Measurements from ENCODE around the gene PRM1. TPM values are rescaled to one million over a fixed set of nuclear protein-coding genes. Genes with fewer than 3 reads are reported as not detected.

PRM1 gene
- total and polyA plus RNA-seq, 7 experiments from 2014 or later, result not detected

GRCh38 chr16:11327277-11328171, 46.4 kb upstream of the PRM1 start:
- POLR2A ChIA-PET, result interaction anchor here (1.1 to 3.2 kb wide), 2 partner anchors 33 to 72 kb away, joined by 3 to 16 read pairs; partner anchors contain the start of gene SOCS1
- peaks cover 0 to 5% (median 0%) of the 10 kb centered on the region in 11 donors for H3K9me3 Mint-ChIP-seq
- H3K27me3 Mint-ChIP-seq, result peaks cover 0 to 4% (median 0%) of the 10 kb centered on the region in 5 donors
- intact Hi-C loops (cut with micrococcal nuclease), result loop anchor here (1.0 kb wide), 4 partner anchors 16 to 30 kb away; partner anchors contain the start of gene RMI2 (in 1 of the 2)
- no peaks in the 10 kb centered on the region for H3K27me3 ChIP-seq (ENCODE audit: control insufficient read depth in 2 of 2, insufficient read depth in 2 of 2, low read length in 2 of 2)
- H3K4me3 ChIP-seq (ENCODE audit: low read length), result no peak overlapping the region
- no peak for DNase-seq
- peak; percentile 22 for ATAC-seq
- H3K27ac ChIP-seq (ENCODE audit: low read depth, low read length), result no peak overlapping the region
- peaks cover 11 to 67% (median 27%) of the 10 kb centered on the region in 7 donors for H3K4me1 Mint-ChIP-seq
- peaks cover 0 to 25% (median 0%) of the 10 kb centered on the region in 5 donors for H3K36me3 Mint-ChIP-seq
- peak overlapping the region in 3 of 10 donors; percentile 8 to 85 (median 46) for H3K4me3 Mint-ChIP-seq
- CTCF ChIA-PET, result interaction anchor here (0.6 to 1.2 kb wide), 3 partner anchors 27 to 49 kb away, joined by 3 to 4 read pairs (median 3); no protein-coding TSS in a partner anchor
- no peaks in the 10 kb centered on the region for H3K9me3 ChIP-seq (ENCODE audit: control insufficient read depth in 2 of 3, low read length in 3 of 3)
- peaks cover 8 to 17% of the 10 kb centered on the region in 2 donors for H3K4me1 ChIP-seq (ENCODE audit: control insufficient read depth in 2 of 2, insufficient read depth in 2 of 2, low read length in 2 of 2)
- H3K36me3 ChIP-seq (ENCODE audit: control insufficient read depth in 2 of 3, insufficient read depth in 3 of 3, low read length in 3 of 3), result no peaks in the 10 kb centered on the region
- peak overlapping the region in 4 of 9 donors; percentile 63 to 88 (median 78) for H3K27ac Mint-ChIP-seq

GRCh38 chr16:11326737-11327276, 45.7 kb upstream of the PRM1 start:
- H3K9me3 ChIP-seq (ENCODE audit: control insufficient read depth in 2 of 3, low read length in 3 of 3), result no peaks in the 10 kb centered on the region
- no peak for ATAC-seq
- H3K4me3 ChIP-seq (ENCODE audit: low read length), result no peak overlapping the region
- POLR2A ChIA-PET, result no interaction called here
- Mint-ChIP-seq H3K36me3 (peaks cover 0 to 25% (median 0%) of the 10 kb centered on the region in 5 donors), H3K27ac (peak overlapping the region in 4 of 9 donors; percentile 6 to 88 (median 68)), H3K4me1 (peaks cover 11 to 71% (median 27%) of the 10 kb centered on the region in 7 donors), H3K27me3 (peaks cover 0 to 4% (median 0%) of the 10 kb centered on the region in 5 donors), H3K9me3 (peaks cover 0 to 5% (median 0%) of the 10 kb centered on the region in 11 donors), H3K4me3 (peak overlapping the region in 1 of 10 donors; percentile 85)
- CTCF ChIA-PET, result interaction anchor here (0.6 kb wide), 1 partner anchor 48 kb away, joined by 3 read pairs; no protein-coding TSS in a partner anchor
- intact Hi-C loops (cut with micrococcal nuclease), result no loop called here
- no peak overlapping the region for H3K27ac ChIP-seq (ENCODE audit: low read depth, low read length)
- no peaks in the 10 kb centered on the region for H3K27me3 ChIP-seq (ENCODE audit: control insufficient read depth in 2 of 2, insufficient read depth in 2 of 2, low read length in 2 of 2)
- peaks cover 8 to 17% of the 10 kb centered on the region in 2 donors for H3K4me1 ChIP-seq (ENCODE audit: control insufficient read depth in 2 of 2, insufficient read depth in 2 of 2, low read length in 2 of 2)
- no peaks in the 10 kb centered on the region for H3K36me3 ChIP-seq (ENCODE audit: control insufficient read depth in 2 of 3, insufficient read depth in 3 of 3, low read length in 3 of 3)
- DNase-seq, result no peak

GRCh38 chr16:11326084-11326736, 45.1 kb upstream of the PRM1 start:
- POLR2A ChIA-PET, result interaction anchor here (1.0 kb wide), 1 partner anchor 28 kb away, joined by 3 read pairs; no protein-coding TSS in a partner anchor
- no peak overlapping the region for H3K4me3 ChIP-seq (ENCODE audit: low read length)
- H3K27ac ChIP-seq (ENCODE audit: low read depth, low read length), result no peak overlapping the region
- peaks cover 11 to 71% (median 27%) of the 10 kb centered on the region in 7 donors for H3K4me1 Mint-ChIP-seq
- DNase-seq (no peak), ATAC-seq (no peak)
- H3K36me3 ChIP-seq (ENCODE audit: control insufficient read depth in 2 of 3, insufficient read depth in 3 of 3, low read length in 3 of 3), result no peaks in the 10 kb centered on the region
- H3K27me3 ChIP-seq (ENCODE audit: control insufficient read depth in 2 of 2, insufficient read depth in 2 of 2, low read length in 2 of 2), result no peaks in the 10 kb centered on the region
- CTCF ChIA-PET, result no interaction called here
- peaks cover 0 to 4% (median 0%) of the 10 kb centered on the region in 5 donors for H3K27me3 Mint-ChIP-seq
- H3K9me3 ChIP-seq (ENCODE audit: control insufficient read depth in 2 of 3, low read length in 3 of 3), result no peaks in the 10 kb centered on the region
- H3K4me1 ChIP-seq (ENCODE audit: control insufficient read depth in 2 of 2, insufficient read depth in 2 of 2, low read length in 2 of 2), result peaks cover 8 to 17% of the 10 kb centered on the region in 2 donors
- H3K36me3 Mint-ChIP-seq, result peaks cover 0 to 25% (median 0%) of the 10 kb centered on the region in 5 donors
- intact Hi-C loops (cut with micrococcal nuclease), result no loop called here
- H3K9me3 Mint-ChIP-seq, result peaks cover 0 to 5% (median 0%) of the 10 kb centered on the region in 11 donors
- peak overlapping the region in 2 of 9 donors; percentile 30 to 88 for H3K27ac Mint-ChIP-seq
- H3K4me3 Mint-ChIP-seq, result peak overlapping the region in 1 of 10 donors; percentile 85

GRCh38 chr16:11325404-11326083, 44.4 kb upstream of the PRM1 start:
- Histone ChIP-seq H3K4me3 (ENCODE audit: low read length) (no peak overlapping the region), H3K27ac (ENCODE audit: low read depth, low read length) (no peak overlapping the region), H3K36me3 (ENCODE audit: control insufficient read depth in 2 of 3, insufficient read depth in 3 of 3, low read length in 3 of 3) (no peaks in the 10 kb centered on the region), H3K9me3 (ENCODE audit: control insufficient read depth in 2 of 3, low read length in 3 of 3) (no peaks in the 10 kb centered on the region), H3K27me3 (ENCODE audit: control insufficient read depth in 2 of 2, insufficient read depth in 2 of 2, low read length in 2 of 2) (no peaks in the 10 kb centered on the region), H3K4me1 (ENCODE audit: control insufficient read depth in 2 of 2, insufficient read depth in 2 of 2, low read length in 2 of 2) (peaks cover 8 to 17% of the 10 kb centered on the region in 2 donors)
- no peak for DNase-seq
- H3K27me3 Mint-ChIP-seq, result peaks cover 0 to 3% (median 0%) of the 10 kb centered on the region in 5 donors
- intact Hi-C loops (cut with micrococcal nuclease), result no loop called here
- peaks cover 11 to 66% (median 27%) of the 10 kb centered on the region in 7 donors for H3K4me1 Mint-ChIP-seq
- peaks cover 0 to 20% (median 0%) of the 10 kb centered on the region in 5 donors for H3K36me3 Mint-ChIP-seq
- H3K27ac Mint-ChIP-seq, result peak overlapping the region in 4 of 9 donors; percentile 35 to 85 (median 68)
- ChIA-PET POLR2A (interaction anchor here (1.0 kb wide), 1 partner anchor 29 kb away, joined by 3 read pairs; no protein-coding TSS in a partner anchor), CTCF (interaction anchor here (0.9 kb wide), 1 partner anchor 28 kb away, joined by 3 read pairs; no protein-coding TSS in a partner anchor)
- peaks cover 0 to 5% (median 0%) of the 10 kb centered on the region in 11 donors for H3K9me3 Mint-ChIP-seq
- peak overlapping the region in 1 of 10 donors; percentile 19 for H3K4me3 Mint-ChIP-seq
- ATAC-seq, result peak; percentile 21

GRCh38 chr16:11323551-11324336, 42.6 kb upstream of the PRM1 start:
- Mint-ChIP-seq H3K9me3 (peaks cover 0 to 5% (median 0%) of the 10 kb centered on the region in 11 donors), H3K4me3 (no peak overlapping the region), H3K36me3 (peaks cover 0 to 22% (median 0%) of the 10 kb centered on the region in 5 donors), H3K27me3 (no peaks in the 10 kb centered on the region), H3K27ac (no peak overlapping the region), H3K4me1 (peaks cover 6 to 60% (median 23%) of the 10 kb centered on the region in 7 donors)
- no peak overlapping the region for H3K4me3 ChIP-seq (ENCODE audit: low read length)
- H3K36me3 ChIP-seq (ENCODE audit: control insufficient read depth in 2 of 3, insufficient read depth in 3 of 3, low read length in 3 of 3), result no peaks in the 10 kb centered on the region
- no peak for DNase-seq
- H3K27me3 ChIP-seq (ENCODE audit: control insufficient read depth in 2 of 2, insufficient read depth in 2 of 2, low read length in 2 of 2), result no peaks in the 10 kb centered on the region
- intact Hi-C loops (cut with micrococcal nuclease), result no loop called here
- peaks cover 6 to 12% of the 10 kb centered on the region in 2 donors for H3K4me1 ChIP-seq (ENCODE audit: control insufficient read depth in 2 of 2, insufficient read depth in 2 of 2, low read length in 2 of 2)
- ATAC-seq, result no peak
- ChIA-PET POLR2A (no interaction called here), CTCF (no interaction called here)
- H3K27ac ChIP-seq (ENCODE audit: low read depth, low read length), result no peak overlapping the region
- no peaks in the 10 kb centered on the region for H3K9me3 ChIP-seq (ENCODE audit: control insufficient read depth in 2 of 3, low read length in 3 of 3)
